SKM-1 (cell line): ENCODE data around the gene WFDC2.

Source experiments
- DNase-seq: peaks from one replicate; lab custom pipeline; 2025; ENCODE audit not compliant: unreplicated experiment; lab: John Stamatoyannopoulos, UW

WFDC2 gene

GRCh38 chr20:45495501-45495941 is 26.0 kb downstream of the WFDC2 start:
- no peak for DNase-seq

DNA sequence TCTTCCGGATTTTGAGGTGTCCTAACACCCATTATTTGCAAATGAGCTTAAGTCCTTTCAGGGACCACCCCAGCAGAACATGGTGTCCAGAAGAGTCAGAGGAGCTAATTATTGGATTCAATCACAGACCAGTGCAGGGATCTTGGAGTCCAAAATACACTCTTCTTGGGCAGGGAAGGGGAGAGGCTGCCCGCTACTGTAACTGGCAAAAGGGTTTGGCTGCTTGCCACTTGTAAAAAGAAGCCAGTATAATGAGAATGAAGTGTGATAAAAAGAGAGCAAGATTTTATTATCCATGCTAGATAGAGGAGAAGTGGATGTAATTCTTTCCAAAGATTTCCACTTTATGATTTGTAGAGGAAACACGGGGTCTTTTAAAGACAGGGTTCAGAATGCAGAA is 26.6 kb downstream of the WFDC2 start:
- DNase-seq = no peak

- DNase-seq = no peak
Measured at GRCh38 chr20:45497971-45498494, 28.5 kb downstream of the WFDC2 start.

- DNase-seq = no peak
Measured at GRCh38 chr20:45500022-45500421, 30.5 kb downstream of the WFDC2 start.

GRCh38 chr20:45501600-45501999 is 32.0 kb downstream of the WFDC2 start:
- DNase-seq = no peak

GRCh38 chr20:45502561-45502960 is 33.0 kb downstream of the WFDC2 start:
- no peak for DNase-seq

DNA sequence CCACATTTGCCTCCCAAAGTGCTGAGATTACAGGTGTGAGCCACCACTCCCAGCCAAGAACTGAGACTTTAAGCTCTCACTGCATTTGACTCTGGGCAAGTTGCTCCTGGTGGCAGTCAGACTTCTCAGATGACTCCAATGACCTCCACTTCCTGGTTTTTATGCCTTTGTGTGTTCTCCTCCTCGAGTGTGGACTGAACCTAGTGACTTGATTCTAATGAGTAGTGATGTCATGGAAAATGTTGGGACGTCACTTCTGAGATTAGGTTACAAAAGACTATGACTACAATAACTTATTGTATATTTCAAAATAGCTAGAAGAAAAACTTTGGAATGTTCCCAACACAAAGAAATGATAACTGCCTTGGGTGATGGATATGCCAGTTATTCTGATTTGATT is 33.9 kb downstream of the WFDC2 start:
- no peak for DNase-seq

DNA sequence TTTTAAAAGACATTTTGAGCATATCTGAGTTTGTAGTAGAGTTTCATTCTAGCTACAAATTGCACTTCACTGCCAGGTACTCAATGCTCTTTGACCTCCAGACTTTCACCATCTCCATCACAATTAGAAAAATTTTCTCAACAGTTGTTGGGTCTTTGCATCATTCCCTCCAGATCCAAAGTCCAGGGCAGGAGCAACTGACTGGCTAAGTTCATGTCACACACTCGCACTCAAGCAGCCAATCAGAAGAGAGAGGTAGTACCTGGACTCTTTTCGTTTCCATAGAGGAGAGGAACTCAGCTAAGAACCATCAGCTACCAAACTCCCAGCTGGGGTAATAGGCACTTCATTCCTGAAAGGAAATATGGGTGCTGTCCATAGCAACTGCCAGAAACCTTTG is 36.8 kb downstream of the WFDC2 start:
- no peak for DNase-seq

GRCh38 chr20:45507011-45507820 is 37.7 kb downstream of the WFDC2 start:
- no peak for DNase-seq

GRCh38 chr20:45508068-45508886 is 38.7 kb downstream of the WFDC2 start:
- DNase-seq = no peak

GRCh38 chr20:45509091-45509490 is 39.5 kb downstream of the WFDC2 start:
- no peak for DNase-seq

GRCh38 chr20:45510242-45510862 is 40.8 kb downstream of the WFDC2 start:
- DNase-seq = no peak

DNA sequence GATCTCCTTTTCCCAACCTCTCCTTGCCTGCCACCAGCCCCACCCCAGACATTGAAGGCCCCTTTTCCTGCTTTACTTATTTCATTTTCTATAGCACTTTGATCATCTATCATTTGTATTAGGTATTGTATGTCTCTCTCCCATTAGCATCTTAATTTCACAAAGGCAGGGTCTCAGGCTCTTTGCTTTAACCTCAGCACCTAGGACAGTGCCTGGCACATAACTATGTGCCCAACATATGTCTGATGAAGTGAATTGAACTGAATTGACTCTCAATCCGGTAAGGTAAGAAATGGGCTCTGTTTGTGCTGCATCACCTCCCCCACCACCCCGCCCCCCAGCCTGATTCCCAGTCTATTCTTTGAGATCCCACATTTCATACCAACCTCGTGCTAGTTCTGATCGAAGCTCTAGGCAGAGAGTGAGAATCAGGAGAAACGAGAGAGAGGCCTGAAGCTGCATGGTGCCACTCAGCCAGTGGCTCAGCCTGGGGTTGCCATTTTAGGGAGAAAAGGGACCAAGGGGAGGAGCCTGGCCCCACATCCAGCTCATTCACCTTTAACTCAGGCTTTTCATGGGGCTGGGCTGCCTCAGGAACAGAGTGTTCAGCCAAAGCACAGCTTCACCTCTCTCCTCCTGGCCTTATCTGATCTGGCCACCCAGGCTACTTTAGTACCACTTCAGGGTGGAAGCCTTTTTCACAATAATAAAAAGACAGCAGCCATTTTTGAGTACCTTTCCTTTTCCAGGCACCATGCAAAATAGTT is 45.8 kb downstream of the WFDC2 start, which contains the start of gene SPINT3:
SPINT3 (minus strand) TSS at position 476 of the 767 bp plus-strand sequence; CDS start at position 462, 14 bp downstream.
- DNase-seq = no peak

- no peak for DNase-seq
Measured at GRCh38 chr20:45518282-45518681, 48.7 kb downstream of the WFDC2 start.

- DNase-seq = no peak
Measured at GRCh38 chr20:45523821-45524220, 54.3 kb downstream of the WFDC2 start.

GRCh38 chr20:45527294-45527693 is 57.7 kb downstream of the WFDC2 start:
- DNase-seq = no peak
